Measurements from ENCODE around the gene GABARAPL1.

DNA sequence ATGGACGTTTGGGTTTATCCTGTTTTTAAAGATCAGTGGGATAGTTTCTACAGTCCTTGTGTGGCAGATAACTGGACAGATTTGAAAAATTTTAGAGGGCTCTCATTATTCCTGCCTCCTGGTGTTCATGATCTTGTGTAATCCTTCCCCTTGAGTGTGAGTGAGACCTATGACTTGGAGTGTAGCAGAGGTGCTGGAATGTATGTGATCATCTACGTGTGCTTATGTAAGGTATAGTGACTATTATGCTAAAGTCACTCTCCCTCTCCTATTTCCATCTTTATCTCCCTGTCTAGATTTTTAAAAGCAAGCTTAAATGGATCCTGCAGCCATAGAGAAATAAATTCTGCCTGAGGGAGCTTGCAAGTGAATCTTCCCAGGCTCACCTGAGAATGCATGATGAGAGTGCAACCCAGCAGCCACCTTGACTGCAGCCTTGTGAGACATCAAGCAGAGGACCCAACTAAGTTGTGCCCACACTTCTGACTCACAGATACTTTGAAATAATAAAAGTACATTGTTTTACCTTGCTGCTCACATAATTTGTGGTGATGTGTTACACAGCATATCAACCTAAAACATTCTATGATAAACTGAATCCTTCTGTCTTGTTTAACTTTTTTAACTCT, 37.6 kb upstream of the GABARAPL1 start:
- TF ChIP-seq, protein P1, sequence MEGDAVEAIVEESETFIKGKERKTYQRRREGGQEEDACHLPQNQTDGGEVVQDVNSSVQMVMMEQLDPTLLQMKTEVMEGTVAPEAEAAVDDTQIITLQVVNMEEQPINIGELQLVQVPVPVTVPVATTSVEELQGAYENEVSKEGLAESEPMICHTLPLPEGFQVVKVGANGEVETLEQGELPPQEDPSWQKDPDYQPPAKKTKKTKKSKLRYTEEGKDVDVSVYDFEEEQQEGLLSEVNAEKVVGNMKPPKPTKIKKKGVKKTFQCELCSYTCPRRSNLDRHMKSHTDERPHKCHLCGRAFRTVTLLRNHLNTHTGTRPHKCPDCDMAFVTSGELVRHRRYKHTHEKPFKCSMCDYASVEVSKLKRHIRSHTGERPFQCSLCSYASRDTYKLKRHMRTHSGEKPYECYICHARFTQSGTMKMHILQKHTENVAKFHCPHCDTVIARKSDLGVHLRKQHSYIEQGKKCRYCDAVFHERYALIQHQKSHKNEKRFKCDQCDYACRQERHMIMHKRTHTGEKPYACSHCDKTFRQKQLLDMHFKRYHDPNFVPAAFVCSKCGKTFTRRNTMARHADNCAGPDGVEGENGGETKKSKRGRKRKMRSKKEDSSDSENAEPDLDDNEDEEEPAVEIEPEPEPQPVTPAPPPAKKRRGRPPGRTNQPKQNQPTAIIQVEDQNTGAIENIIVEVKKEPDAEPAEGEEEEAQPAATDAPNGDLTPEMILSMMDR (conservative IDR thresholded peaks at IDR 0.05 in 1 of 2, IDR thresholded peaks at IDR 0.05 in 1 of 2; ENCODE audit: low read depth in 1 of 2, low read length in 2 of 2) = no peak
- no peak for TF ChIP-seq EZH2 (IDR thresholded peaks at IDR 0.05; ENCODE audit: low read length, missing control alignments)

Measured in fibroblast of lung (primary cell).